CD14-positive monocyte (primary cell): Measurements from ENCODE around the gene SRXN1. TPM values are rescaled to one million over a fixed set of nuclear protein-coding genes. Genes with fewer than 3 reads are reported as not detected.

Source experiments
- DNase-seq, 3 donors: peaks; one replicate each; pipeline ENCODE4 v3.0.0-alpha.2; 2011 to 2022
- H2AFZ ChIP-seq: 2 replicates; pipeline ENCODE4 v1.6.0; 2012; ENCODE audit warnings: mild to moderate bottlenecking, low read depth, low read length, inconsistent platforms; ENCODE audit not compliant: insufficient read depth, poor library complexity, severe bottlenecking
- H3K27ac ChIP-seq, 2 donors: 1 replicate in 1 of 2; 2 replicates in 1 of 2; pipeline ENCODE4 v1.5.1; 2012 to 2013; ENCODE audit warnings: low read length in 2 of 2, control low read depth in 1 of 2, inconsistent platforms in 1 of 2, low read depth in 1 of 2, mild to moderate bottlenecking in 1 of 2
- H3K27me3 ChIP-seq, 2 donors: one replicate each; pipeline versions ENCODE4 v1.6.0 to v1.6.1; 2011 to 2013; ENCODE audit warnings: low read length in 2 of 2; ENCODE audit not compliant: control insufficient read depth in 2 of 2, insufficient read depth in 2 of 2
- H3K36me3 ChIP-seq, 2 donors: replicated peaks in 1 of 2; 1 replicate in 1 of 2; 2 replicates in 1 of 2; pipeline versions ENCODE4 v1.5.1 to v1.6.1; 2012 to 2013; ENCODE audit warnings: low read length in 2 of 2, control low read depth in 1 of 2, inconsistent platforms in 1 of 2, mild to moderate bottlenecking in 1 of 2; ENCODE audit not compliant: insufficient read depth in 2 of 2, control insufficient read depth in 1 of 2
- H3K4me1 ChIP-seq, 2 donors: 1 replicate in 1 of 2; 2 replicates in 1 of 2; pipeline versions ENCODE4 v1.5.1 to v1.6.1; 2012 to 2013; ENCODE audit warnings: low read length in 2 of 2, control low read depth in 1 of 2, inconsistent platforms in 1 of 2, mild to moderate bottlenecking in 1 of 2, moderate library complexity in 1 of 2; ENCODE audit not compliant: insufficient read depth in 2 of 2, control insufficient read depth in 1 of 2
- H3K4me2 ChIP-seq: replicated peaks from 2 replicates; pipeline ENCODE3; 2012; ENCODE audit warnings: low read length, moderate library complexity, mild to moderate bottlenecking; ENCODE audit not compliant: poor library complexity, severe bottlenecking; ENCODE audit errors: extremely low read depth
- H3K4me3 ChIP-seq, 3 experiments: fragments of 200-600 bp in 1 of 3; sonication (generic) in 1 of 3; replicated peaks in 1 of 3; 1 replicate in 2 of 3; 2 replicates in 1 of 3; pipeline ENCODE4 v1.5.1; 2011 to 2013; ENCODE audit warnings: low read length in 3 of 3, mild to moderate bottlenecking in 3 of 3, control low read depth in 2 of 3, low read depth in 2 of 3, inconsistent platforms in 1 of 3, moderate library complexity in 1 of 3
- H3K79me2 ChIP-seq: 2 replicates; pipeline ENCODE4 v1.6.0; 2012; ENCODE audit warnings: mild to moderate bottlenecking, control low read depth, inconsistent platforms, low read length, moderate library complexity; ENCODE audit not compliant: insufficient read depth
- H3K9ac ChIP-seq: 2 replicates; pipeline ENCODE4 v1.6.0; 2017; ENCODE audit warnings: low read length, mild to moderate bottlenecking; ENCODE audit not compliant: insufficient read depth, poor library complexity, severe bottlenecking
- H3K9me3 ChIP-seq, 2 donors: replicated peaks in 1 of 2; 1 replicate in 1 of 2; 2 replicates in 1 of 2; pipeline versions ENCODE4 v1.5.1 to v1.6.1; 2012 to 2013; ENCODE audit warnings: low read length in 2 of 2, control low read depth in 1 of 2; ENCODE audit not compliant: control insufficient read depth in 1 of 2, insufficient read depth in 1 of 2
- H4K20me1 ChIP-seq: 2 replicates; pipeline ENCODE4 v1.6.0; 2012; ENCODE audit warnings: mild to moderate bottlenecking, low read length, control low read depth, moderate library complexity; ENCODE audit not compliant: insufficient read depth
- H3K27ac Mint-ChIP-seq, 7 donors: one replicate each; pipeline ENCODE4 v1.8.0; 2020; ENCODE audit warnings: mild to moderate bottlenecking in 7 of 7, mixed read lengths in 7 of 7, moderate library complexity in 6 of 7, inconsistent platforms in 2 of 7
- H3K27me3 Mint-ChIP-seq, 3 donors: one replicate each; pipeline ENCODE4 v1.8.0; 2021 to 2022; ENCODE audit warnings: low read depth in 3 of 3, mild to moderate bottlenecking in 3 of 3, mixed read lengths in 3 of 3, moderate library complexity in 3 of 3, inconsistent platforms in 1 of 3
- H3K36me3 Mint-ChIP-seq, 2 donors: one replicate each; pipeline ENCODE4 v1.8.0; 2020; ENCODE audit warnings: mixed read lengths in 2 of 2, inconsistent platforms in 1 of 2, mild to moderate bottlenecking in 1 of 2
- H3K4me1 Mint-ChIP-seq: one replicate; pipeline ENCODE4 v1.8.0; 2020; ENCODE audit warnings: mild to moderate bottlenecking, mixed read lengths
- H3K4me3 Mint-ChIP-seq, 2 donors: one replicate each; pipeline ENCODE4 v1.8.0; 2020; ENCODE audit warnings: mild to moderate bottlenecking in 2 of 2, mixed read lengths in 2 of 2, moderate library complexity in 1 of 2
- H3K9me3 Mint-ChIP-seq, 7 donors: one replicate each; pipeline ENCODE4 v1.8.0; 2020 to 2022; ENCODE audit warnings: mixed read lengths in 7 of 7, mild to moderate bottlenecking in 6 of 7, moderate library complexity in 6 of 7, inconsistent platforms in 2 of 7
- WGBS: methylation state at CpG from one replicate; pipeline ENCODE4 v1.1.5; 2013; ENCODE audit warnings: missing lambda C conversion rate; ENCODE audit not compliant: insufficient coverage; 5-methylcytosine and 5-hydroxymethylcytosine counted together
- intact Hi-C, 2 donors: fragments of 100-400 bp; cut with micrococcal nuclease; formaldehyde crosslinking; loops; one replicate each; pipeline versions ENCODE4 v1.15.0 to v1.15.1; 2023
- polyA plus RNA-seq, 3 donors: library from polyadenylated mRNA; depleted of rRNA in 1 of 3; unstranded in 2 of 3; stranded (reverse) in 1 of 3; fragments of 300-500 nt in 2 of 3; fragments of >200 nt in 1 of 3; fragmentation: Illumina TruSeq in 2 of 3; gene quantifications; 1 replicate in 2 of 3; 2 replicates in 1 of 3; pipeline ENCODE4 v1.2.3, GENCODE V29; 2012 to 2021
- TF ChIP-seq, protein P1 (sequence below): fragments of 200-600 bp; IDR thresholded peaks from one replicate; pipeline ENCODE4 v1.8.0; 2022; ENCODE audit warnings: antibody characterized with exemption, mild to moderate bottlenecking

The SRXN1 gene
- polyA plus RNA-seq, 3 donors: 33.5 to 62.4 (median 56.6) TPM

DNA sequence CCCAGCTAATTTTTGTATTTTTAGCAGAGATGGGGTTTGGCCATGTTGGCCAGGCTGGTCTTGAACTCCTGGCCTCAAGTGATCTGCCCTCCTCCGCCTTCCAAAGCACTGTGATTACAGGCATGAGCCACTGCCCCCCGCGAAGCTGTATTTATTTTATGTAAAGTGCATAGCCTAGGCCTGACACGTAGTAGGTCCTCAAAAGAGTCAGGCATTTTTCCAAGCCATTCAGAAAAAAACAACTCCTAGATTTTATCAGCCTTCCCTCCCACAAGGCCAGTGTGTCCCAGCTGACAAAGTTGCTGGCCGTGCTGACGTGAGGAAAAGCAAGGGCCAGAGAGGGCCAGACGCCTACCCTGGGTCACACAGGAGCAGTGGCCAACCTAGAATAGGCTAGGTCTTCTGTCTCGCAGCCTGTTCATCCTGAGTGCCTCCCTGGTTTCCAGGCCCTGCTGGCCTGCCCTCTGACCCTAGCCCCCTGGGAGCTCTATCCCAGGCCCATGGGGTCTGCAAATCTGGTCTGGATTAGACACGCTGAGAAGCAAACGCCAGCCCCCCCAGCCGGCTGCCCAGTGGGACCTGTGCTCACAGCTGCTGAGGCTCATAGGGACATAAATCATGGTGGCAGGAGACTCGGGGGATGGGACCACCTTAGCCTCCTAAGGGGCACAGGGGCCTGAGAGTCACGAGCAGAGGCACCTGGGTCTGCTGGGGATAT, 54.7 kb downstream of the SRXN1 start:
- DNase-seq: no peak
- H3K9ac ChIP-seq: no peak overlapping the region
- H3K27ac ChIP-seq: no peak overlapping the region
- Mint-ChIP-seq H3K4me3 (no peak overlapping the region), H3K27ac (no peak overlapping the region), H3K36me3 (no peaks in the 10 kb centered on the region), H3K27me3 (peaks cover 0 to 10% (median 2%) of the 10 kb centered on the region in 3 donors), H3K4me1 (no peaks in the 10 kb centered on the region), H3K9me3 (no peaks in the 10 kb centered on the region)
- H3K4me1 ChIP-seq: no peaks in the 10 kb centered on the region
- TF ChIP-seq, protein P1, sequence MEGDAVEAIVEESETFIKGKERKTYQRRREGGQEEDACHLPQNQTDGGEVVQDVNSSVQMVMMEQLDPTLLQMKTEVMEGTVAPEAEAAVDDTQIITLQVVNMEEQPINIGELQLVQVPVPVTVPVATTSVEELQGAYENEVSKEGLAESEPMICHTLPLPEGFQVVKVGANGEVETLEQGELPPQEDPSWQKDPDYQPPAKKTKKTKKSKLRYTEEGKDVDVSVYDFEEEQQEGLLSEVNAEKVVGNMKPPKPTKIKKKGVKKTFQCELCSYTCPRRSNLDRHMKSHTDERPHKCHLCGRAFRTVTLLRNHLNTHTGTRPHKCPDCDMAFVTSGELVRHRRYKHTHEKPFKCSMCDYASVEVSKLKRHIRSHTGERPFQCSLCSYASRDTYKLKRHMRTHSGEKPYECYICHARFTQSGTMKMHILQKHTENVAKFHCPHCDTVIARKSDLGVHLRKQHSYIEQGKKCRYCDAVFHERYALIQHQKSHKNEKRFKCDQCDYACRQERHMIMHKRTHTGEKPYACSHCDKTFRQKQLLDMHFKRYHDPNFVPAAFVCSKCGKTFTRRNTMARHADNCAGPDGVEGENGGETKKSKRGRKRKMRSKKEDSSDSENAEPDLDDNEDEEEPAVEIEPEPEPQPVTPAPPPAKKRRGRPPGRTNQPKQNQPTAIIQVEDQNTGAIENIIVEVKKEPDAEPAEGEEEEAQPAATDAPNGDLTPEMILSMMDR: no peak
- no peak overlapping the region for H3K4me2 ChIP-seq
- H3K79me2 ChIP-seq: no peaks in the 10 kb centered on the region
- no peaks in the 10 kb centered on the region for H3K27me3 ChIP-seq
- H2AFZ ChIP-seq: no peak overlapping the region
- 89% methylated on average over 10 of the region's 13 CpGs for WGBS
- no peak overlapping the region for H3K4me3 ChIP-seq
- no peaks in the 10 kb centered on the region for H3K9me3 ChIP-seq
- no peaks in the 10 kb centered on the region for H4K20me1 ChIP-seq
- intact Hi-C loops: no loop called here
- H3K36me3 ChIP-seq: no peaks in the 10 kb centered on the region

DNA sequence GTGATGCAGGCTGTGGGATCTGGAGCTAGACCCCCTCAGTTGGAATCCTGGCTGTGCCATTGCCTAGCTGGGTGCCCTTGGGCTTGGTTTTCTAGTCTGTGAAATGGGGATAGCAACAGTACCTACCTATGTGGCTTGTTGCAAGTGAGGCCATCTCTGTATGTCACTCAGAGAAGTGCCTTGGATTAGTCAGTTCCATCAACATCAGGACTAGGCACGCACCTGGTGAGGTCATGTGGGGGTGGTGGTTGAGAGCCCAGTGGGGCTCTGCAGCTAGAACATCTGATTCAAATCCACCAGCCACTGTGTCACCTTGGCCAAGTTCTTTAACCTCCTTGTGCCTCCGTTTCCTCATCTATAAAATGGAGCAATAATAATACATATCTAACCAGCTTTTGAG, 55.4 kb downstream of the SRXN1 start:
- H2AFZ ChIP-seq: no peak overlapping the region
- no CpG with 5 or more reads among the region's 2 CpGs for WGBS
- DNase-seq: no peak
- no peaks in the 10 kb centered on the region for H3K27me3 ChIP-seq
- no peaks in the 10 kb centered on the region for H3K9me3 ChIP-seq
- H3K4me3 ChIP-seq: no peak overlapping the region
- Mint-ChIP-seq H3K4me3 (no peak overlapping the region), H3K27me3 (peaks cover 0 to 10% (median 4%) of the 10 kb centered on the region in 3 donors), H3K27ac (no peak overlapping the region), H3K4me1 (no peaks in the 10 kb centered on the region), H3K36me3 (no peaks in the 10 kb centered on the region), H3K9me3 (no peaks in the 10 kb centered on the region)
- no peaks in the 10 kb centered on the region for H3K4me1 ChIP-seq
- TF ChIP-seq, protein P1: no peak
- no peaks in the 10 kb centered on the region for H3K36me3 ChIP-seq
- H3K27ac ChIP-seq: no peak overlapping the region
- no peak overlapping the region for H3K9ac ChIP-seq
- H3K4me2 ChIP-seq: no peak overlapping the region
- H4K20me1 ChIP-seq: no peaks in the 10 kb centered on the region
- H3K79me2 ChIP-seq: no peaks in the 10 kb centered on the region
- intact Hi-C loops: no loop called here

Other genes with a start within 250 kb of the SRXN1 start
- gene RBCK1, start 244.9 kb downstream of the SRXN1 start, polyA plus RNA-seq: 100 to 1,000 TPM in 1 of 3 donors, 10 to 100 TPM in 2; 66.8 to 110 (median 70.8) TPM
- gene TBC1D20, start 190.7 kb downstream of the SRXN1 start, polyA plus RNA-seq: 10 to 100 TPM; 10.5 to 24.7 (median 11.3) TPM
- 10 to 100 TPM; 31.7 to 55.5 (median 35.2) TPM for gene CSNK2A1, start 109.4 kb downstream of the SRXN1 start, polyA plus RNA-seq
- not detected for gene TCF15, start 42.9 kb downstream of the SRXN1 start, polyA plus RNA-seq
- not detected for gene SCRT2, start 22.6 kb upstream of the SRXN1 start, polyA plus RNA-seq
- gene SLC52A3, start 115.3 kb upstream of the SRXN1 start, polyA plus RNA-seq: not detected
- 10 to 100 TPM; 13.8 to 43.2 (median 27.8) TPM for gene FAM110A, start 180.5 kb upstream of the SRXN1 start, polyA plus RNA-seq